OCI-LY3 (cell line): ENCODE results near the gene VEZT.

Source experiments
- EZH2phosphoT487 ChIP-seq: fragments of 200-600 bp; shearing (Covaris generic); IDR thresholded peaks from 2 replicates; pipeline ENCODE4 v1.6.1; 2018; ENCODE audit warnings: antibody characterized with exemption, mixed run types, low read depth
- TF ChIP-seq, protein P1 (sequence below): fragments of 200-600, 300-600 bp; sonication (generic); IDR thresholded peaks from 2 replicates; pipeline ENCODE4 v1.5.1; 2014; ENCODE audit warnings: antibody characterized with exemption, low read length, low read depth

DNA sequence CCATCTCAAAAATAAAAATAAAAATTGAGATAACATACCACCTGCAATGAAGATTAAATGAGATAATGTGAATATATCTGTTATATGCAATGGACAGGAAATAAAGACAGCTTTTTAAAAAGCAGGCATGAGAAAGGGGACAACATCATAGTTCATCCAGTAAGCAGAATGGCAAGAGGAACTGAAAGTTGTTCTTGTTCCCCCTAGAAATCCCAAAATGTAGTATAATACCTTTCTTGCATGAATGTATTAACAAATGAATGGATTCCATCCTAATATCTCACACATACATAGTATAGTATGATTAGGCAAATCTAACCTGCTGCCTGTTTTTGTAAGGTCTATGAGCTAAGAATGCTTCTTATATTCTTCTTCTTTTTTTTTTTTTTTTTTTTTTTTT lies 31.8 kb upstream of the VEZT start:
- TF ChIP-seq, protein P1, sequence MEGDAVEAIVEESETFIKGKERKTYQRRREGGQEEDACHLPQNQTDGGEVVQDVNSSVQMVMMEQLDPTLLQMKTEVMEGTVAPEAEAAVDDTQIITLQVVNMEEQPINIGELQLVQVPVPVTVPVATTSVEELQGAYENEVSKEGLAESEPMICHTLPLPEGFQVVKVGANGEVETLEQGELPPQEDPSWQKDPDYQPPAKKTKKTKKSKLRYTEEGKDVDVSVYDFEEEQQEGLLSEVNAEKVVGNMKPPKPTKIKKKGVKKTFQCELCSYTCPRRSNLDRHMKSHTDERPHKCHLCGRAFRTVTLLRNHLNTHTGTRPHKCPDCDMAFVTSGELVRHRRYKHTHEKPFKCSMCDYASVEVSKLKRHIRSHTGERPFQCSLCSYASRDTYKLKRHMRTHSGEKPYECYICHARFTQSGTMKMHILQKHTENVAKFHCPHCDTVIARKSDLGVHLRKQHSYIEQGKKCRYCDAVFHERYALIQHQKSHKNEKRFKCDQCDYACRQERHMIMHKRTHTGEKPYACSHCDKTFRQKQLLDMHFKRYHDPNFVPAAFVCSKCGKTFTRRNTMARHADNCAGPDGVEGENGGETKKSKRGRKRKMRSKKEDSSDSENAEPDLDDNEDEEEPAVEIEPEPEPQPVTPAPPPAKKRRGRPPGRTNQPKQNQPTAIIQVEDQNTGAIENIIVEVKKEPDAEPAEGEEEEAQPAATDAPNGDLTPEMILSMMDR, result no peak
- no peak for TF ChIP-seq EZH2phosphoT487
